ENCODE measurements around the gene ORC3. TPM values are rescaled to one million over a fixed set of nuclear protein-coding genes. Genes with fewer than 3 reads are reported as not detected.

Gene ORC3
- total RNA-seq, 1 experiment from 2014 or later = 52.9 TPM

GRCh38 chr6:87658516-87658915 is 68.6 kb downstream of the ORC3 start:
- DNase-seq = no peak

More at GRCh38 chr6:87658516-87658915, 68.6 kb downstream of the ORC3 start:
- H2BK12ac ChIP-seq (ENCODE audit: insufficient read length, low read depth, low read length) = no peak overlapping the region
- no peak overlapping the region for H3K18ac ChIP-seq (ENCODE audit: insufficient read length, low read depth, low read length)
- H3K14ac ChIP-seq (ENCODE audit: insufficient read depth, low read length) = no peak overlapping the region
- H4K20me1 ChIP-seq (ENCODE audit: control insufficient read depth, insufficient read depth, insufficient read length) = no peaks in the 10 kb centered on the region
- no peaks in the 10 kb centered on the region for H3K79me1 ChIP-seq (ENCODE audit: insufficient read depth, low read depth, low read length, poor library complexity, severe bottlenecking)
- no peak overlapping the region; a peak in 1 of 5 replicates for H3K4me3 Mint-ChIP-seq
- H3T11ph ChIP-seq (ENCODE audit: low read length) = no peak overlapping the region
- H2BK120ac ChIP-seq (ENCODE audit: low read depth, low read length, poor library complexity, severe bottlenecking) = no peak overlapping the region
- H3K4me1 Mint-ChIP-seq = peaks cover 12% of the 10 kb centered on the region in 2 experiments
- H2AFZ ChIP-seq (ENCODE audit: low read length) = no peak overlapping the region
- no peaks in the 10 kb centered on the region for H3K27me3 ChIP-seq (ENCODE audit: insufficient read depth, low read length)
- TF ChIP-seq CTCF (conservative IDR thresholded peaks at IDR 0.05) = no peak
- peaks cover 27 to 69% (median 64%) of the 10 kb centered on the region in 3 experiments for H3K36me3 Mint-ChIP-seq (ENCODE audit: insufficient read depth in 1 of 3, low read depth in 3 of 3)
- H3K27me3 Mint-ChIP-seq (ENCODE audit: low read depth) = no peaks in the 10 kb centered on the region; the same call in 1 of the 2 replicates
- no peak overlapping the region for H3K4me2 ChIP-seq (ENCODE audit: insufficient read depth, insufficient read length, low read length)
- H3K23me2 ChIP-seq (ENCODE audit: insufficient read length, low read depth, low read length, poor library complexity, severe bottlenecking) = no peaks in the 10 kb centered on the region
- H4K91ac ChIP-seq (ENCODE audit: insufficient read length, low read depth, low read length) = no peak overlapping the region
- no peak overlapping the region for H2BK5ac ChIP-seq (ENCODE audit: insufficient read length, low read length)
- H3K56ac ChIP-seq (ENCODE audit: insufficient read length, low read depth, low read length) = no peak overlapping the region
- no peaks in the 10 kb centered on the region for H3K4me1 ChIP-seq (ENCODE audit: insufficient read depth, low read length)
- H3K79me2 ChIP-seq (ENCODE audit: insufficient read depth, low read length) = no peaks in the 10 kb centered on the region
- no peaks in the 10 kb centered on the region for H3K9me3 Mint-ChIP-seq
- H4K5ac ChIP-seq (ENCODE audit: insufficient read length, low read depth, low read length) = no peak overlapping the region
- no peak overlapping the region for H2AK5ac ChIP-seq (ENCODE audit: insufficient read length, low read length)
- no peak overlapping the region for H3K27ac Mint-ChIP-seq
- no peak overlapping the region for H3K4ac ChIP-seq (ENCODE audit: low read depth, low read length)
- H4K8ac ChIP-seq (replicated peaks; ENCODE audit: insufficient read length, low read depth, low read length) = no peak overlapping the region
- H3K27ac ChIP-seq (ENCODE audit: insufficient read length, low read depth, low read length) = no peak overlapping the region
- H2BK20ac ChIP-seq (ENCODE audit: low read depth, low read length, poor library complexity, severe bottlenecking) = no peak overlapping the region
- no peak overlapping the region for H3K9ac ChIP-seq (ENCODE audit: extremely low read depth, insufficient read length, low read length)
- no peak overlapping the region for H2BK15ac ChIP-seq (ENCODE audit: low read depth, low read length)
- H3K9me3 ChIP-seq (ENCODE audit: control insufficient read depth, low read depth, low read length) = no peaks in the 10 kb centered on the region
- H3K23ac ChIP-seq (ENCODE audit: insufficient read length, low read depth, low read length) = no peak overlapping the region
